GM23338 (cell line): Measurements from ENCODE around the gene KDM4B. TPM values are rescaled to one million over a fixed set of nuclear protein-coding genes. Genes with fewer than 3 reads are reported as not detected.

Experiments used
- ATAC-seq: fragments of 200-7000 bp; cut with Tn5 transposase; 3 replicates; pipeline ENCODE4 v1.9.1; 2020
- DNase-seq: peaks from one replicate; pipeline ENCODE4 v3.0.0-alpha.2; 2015; ENCODE audit warnings: low spot score
- H2AFZ ChIP-seq: fragments of 200-600 bp; sonication (generic); 2 replicates; pipeline ENCODE4 v1.8.0; 2016; ENCODE audit warnings: antibody characterized with exemption, mild to moderate bottlenecking, moderate library complexity
- H3F3A ChIP-seq: fragments of 200-600 bp; sonication (generic); replicated peaks from 2 replicates; pipeline ENCODE4 v1.8.0; 2017; ENCODE audit warnings: antibody characterized with exemption, mixed run types, low read depth
- H3K27ac ChIP-seq: fragments of 200-600 bp; sonication (generic); 2 replicates; pipeline ENCODE4 v1.6.1; 2016; ENCODE audit warnings: low read depth
- H3K27me3 ChIP-seq: fragments of 200-600 bp; sonication (generic); 2 replicates; pipeline ENCODE4 v1.8.0; 2016; ENCODE audit warnings: mild to moderate bottlenecking, mixed run types, moderate library complexity; ENCODE audit not compliant: insufficient read depth
- H3K36me3 ChIP-seq: fragments of 200-600 bp; sonication (generic); 2 replicates; pipeline ENCODE4 v1.8.0; 2016; ENCODE audit warnings: mild to moderate bottlenecking; ENCODE audit not compliant: insufficient read depth
- H3K4me1 ChIP-seq: fragments of 200-600 bp; sonication (generic); 2 replicates; pipeline ENCODE4 v1.8.0; 2016; ENCODE audit warnings: mild to moderate bottlenecking, moderate library complexity; ENCODE audit not compliant: insufficient read depth
- H3K4me2 ChIP-seq: fragments of 200-600 bp; sonication (generic); 2 replicates; pipeline ENCODE4 v1.7.1; 2017; ENCODE audit warnings: mixed run types
- H3K4me3 ChIP-seq: fragments of 200-600 bp; sonication (generic); 2 replicates; pipeline ENCODE4 v1.6.1; 2016; ENCODE audit warnings: mixed run types
- H3K79me2 ChIP-seq: fragments of 200-600 bp; sonication (generic); replicated peaks from 2 replicates; pipeline ENCODE4 v1.8.0; 2017; ENCODE audit warnings: mild to moderate bottlenecking; ENCODE audit not compliant: insufficient read depth
- H3K9me2 ChIP-seq: fragments of 200-600 bp; sonication (generic); 2 replicates; pipeline ENCODE4 v1.8.0; 2017; ENCODE audit not compliant: insufficient read depth
- H4K20me1 ChIP-seq: fragments of 200-600 bp; sonication (generic); replicated peaks from 2 replicates; pipeline ENCODE4 v1.8.0; 2017; ENCODE audit warnings: mild to moderate bottlenecking; ENCODE audit not compliant: insufficient read depth
- H3K27ac Mint-ChIP-seq: 2 replicates; pipeline ENCODE4 v1.8.0; 2020; ENCODE audit warnings: inconsistent platforms, mild to moderate bottlenecking, moderate library complexity, mixed read lengths
- H3K27me3 Mint-ChIP-seq: 3 replicates; pipeline ENCODE4 v1.8.0; 2022; ENCODE audit warnings: low read depth, mild to moderate bottlenecking, moderate library complexity, mixed read lengths, inconsistent platforms; ENCODE audit not compliant: insufficient read depth, poor library complexity
- H3K36me3 Mint-ChIP-seq: 3 replicates; pipeline ENCODE4 v1.8.0; 2021; ENCODE audit warnings: low read depth, mild to moderate bottlenecking, inconsistent platforms, moderate library complexity, mixed read lengths
- H3K4me1 Mint-ChIP-seq: 3 replicates; pipeline ENCODE4 v1.8.0; 2020; ENCODE audit warnings: mild to moderate bottlenecking, inconsistent platforms, mixed read lengths
- H3K4me3 Mint-ChIP-seq: 3 replicates; pipeline ENCODE4 v1.8.0; 2021; ENCODE audit warnings: moderate library complexity, mild to moderate bottlenecking, inconsistent platforms, mixed read lengths
- H3K9me3 Mint-ChIP-seq: 3 replicates; pipeline ENCODE4 v1.8.0; 2020; ENCODE audit warnings: moderate library complexity, mild to moderate bottlenecking, inconsistent platforms, mixed read lengths
- CREB1 ChIP-seq: fragments of 250-450 bp; sonication (Bioruptor Pico); IDR thresholded peaks from 2 replicates; pipeline ENCODE4 v1.5.0; 2020; ENCODE audit warnings: low read depth, mild to moderate bottlenecking, moderate library complexity
- EZH2 ChIP-seq: fragments of 200-600 bp; sonication (generic); IDR thresholded peaks from one replicate; pipeline ENCODE4 v1.8.0; 2017; ENCODE audit warnings: antibody characterized with exemption, mild to moderate bottlenecking, low read depth; ENCODE audit not compliant: unreplicated experiment
- EZH2phosphoT487 ChIP-seq: fragments of 200-600 bp; sonication (generic); IDR thresholded peaks from one replicate; pipeline ENCODE4 v1.8.1; 2018; ENCODE audit warnings: antibody characterized with exemption; ENCODE audit not compliant: unreplicated experiment
- JUNB ChIP-seq: IDR thresholded peaks from one replicate; pipeline ENCODE4 v1.6.1; 2016; ENCODE audit warnings: antibody characterized with exemption; ENCODE audit not compliant: unreplicated experiment
- POLR2AphosphoS5 ChIP-seq: IDR thresholded peaks from 2 replicates; pipeline ENCODE4 v1.6.1; 2016; ENCODE audit warnings: antibody characterized with exemption, low read depth
- STAT1 ChIP-seq: IDR thresholded peaks from one replicate; pipeline ENCODE4 v1.6.1; 2016; ENCODE audit warnings: antibody characterized with exemption; ENCODE audit not compliant: unreplicated experiment
- ZNF114 ChIP-seq: fragments of 250-450 bp; sonication (Bioruptor Pico); IDR thresholded peaks from 2 replicates; pipeline ENCODE4 v1.5.0; 2020; ENCODE audit warnings: mild to moderate bottlenecking, moderate library complexity
- ZNF331 ChIP-seq: fragments of 250-450 bp; sonication (Bioruptor Pico); IDR thresholded peaks from 2 replicates; pipeline ENCODE4 v1.5.0; 2020; ENCODE audit warnings: low read depth, mild to moderate bottlenecking, moderate library complexity
- polyA plus RNA-seq: library from polyadenylated mRNA; unstranded; fragments of >200 nt; fragmentation: Nextera tagmentation; extraction: Ambion mirVana; gene quantifications from 2 replicates; pipeline ENCODE4 v1.2.1, GENCODE V29; 2016
- total RNA-seq: library from RNA; depleted of rRNA; stranded (reverse); fragments of >200 nt; shearing (Covaris generic); gene quantifications from 2 replicates; pipeline ENCODE4 v1.2.3, GENCODE V29; 2014
- TF ChIP-seq, protein P1 (sequence below), 2 experiments: fragments of 200-600 bp in 1 of 2; sonication (generic) in 1 of 2; conservative IDR thresholded peaks; 2 replicates each; pipeline versions ENCODE4 v1.5.1 to v1.6.1; 2016 to 2017; ENCODE audit warnings: antibody characterized with exemption in 2 of 2, low read depth in 2 of 2, mild to moderate bottlenecking in 2 of 2, moderate library complexity in 1 of 2
- TF ChIP-seq, protein P2 (sequence below): fragments of 250-450 bp; sonication (Bioruptor Pico); IDR thresholded peaks from 2 replicates; pipeline ENCODE4 v1.5.0; 2020; ENCODE audit warnings: mild to moderate bottlenecking, moderate library complexity

The KDM4B gene
- total and polyA plus RNA-seq, 2 experiments from 2014 or later: 9.1 to 27.6 TPM

DNA sequence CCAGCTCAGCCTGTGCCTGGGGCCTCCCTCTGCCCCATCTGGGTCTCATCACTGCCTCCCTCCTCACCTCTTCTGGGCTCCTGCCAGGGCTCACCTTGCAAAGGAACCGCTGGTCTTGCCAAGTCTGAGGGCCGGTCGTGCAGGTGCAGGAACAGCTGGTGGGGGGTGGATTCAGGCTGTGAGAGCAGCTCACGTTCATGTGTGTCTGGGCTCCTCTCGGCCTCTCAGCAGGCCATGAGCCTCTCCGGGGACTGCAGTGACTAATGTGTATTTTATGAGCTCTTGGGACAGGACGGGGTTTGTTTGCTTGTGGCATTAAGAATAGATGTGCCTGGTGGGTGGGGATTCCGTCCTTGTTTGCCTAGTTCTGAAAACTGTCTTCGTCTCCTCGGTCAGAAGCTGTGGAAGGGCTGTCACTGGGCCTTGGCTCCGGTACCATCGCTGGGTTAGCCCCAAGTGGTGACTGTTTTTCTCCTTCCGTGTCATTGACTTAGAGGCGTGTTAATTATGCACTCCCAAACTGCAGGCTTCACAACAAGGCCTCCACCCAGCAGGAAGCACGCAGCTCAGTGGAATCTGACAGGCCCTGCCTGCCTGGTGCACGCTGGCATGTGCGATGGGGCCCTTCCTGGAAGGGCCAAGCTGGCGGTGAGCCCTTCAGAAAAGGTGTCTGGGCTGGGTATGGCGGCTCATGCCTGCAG lies 77.6 kb downstream of the KDM4B start (continued):
- no peak for TF ChIP-seq ZNF331

DNA sequence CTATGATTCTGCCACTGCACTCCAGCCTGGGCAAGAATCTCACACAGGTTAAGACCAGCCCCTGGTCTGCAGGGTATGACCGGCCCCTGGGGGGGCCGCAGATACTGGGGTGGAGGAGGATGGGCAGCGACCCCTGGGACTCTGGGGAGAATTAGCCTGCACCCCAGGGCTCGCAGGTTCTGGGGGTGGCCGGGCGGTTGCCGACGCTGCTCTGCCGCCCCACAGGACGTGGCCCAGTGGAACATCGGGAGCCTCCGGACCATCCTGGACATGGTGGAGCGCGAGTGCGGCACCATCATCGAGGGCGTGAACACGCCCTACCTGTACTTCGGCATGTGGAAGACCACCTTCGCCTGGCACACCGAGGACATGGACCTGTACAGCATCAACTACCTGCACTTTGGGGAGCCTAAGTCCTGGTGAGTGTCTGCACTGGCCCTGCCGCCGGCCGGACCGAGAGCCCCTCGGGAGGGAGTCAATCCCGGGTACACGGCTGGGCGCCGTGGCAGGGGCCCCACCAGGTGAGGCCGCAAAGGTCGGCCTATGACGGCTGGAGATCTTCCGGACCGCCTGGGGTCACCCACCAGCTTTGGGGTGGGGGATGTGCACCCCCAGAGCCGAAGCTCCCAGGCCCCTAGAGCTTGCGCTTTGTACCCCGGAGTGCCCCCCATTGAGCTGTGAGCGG lies 78.5 kb downstream of the KDM4B start:
- Histone ChIP-seq H3K4me3 (no peak overlapping the region), H3K27me3 (no peaks in the 10 kb centered on the region), H2AFZ (no peak overlapping the region), H3K79me2 (no peaks in the 10 kb centered on the region), H3K27ac (no peak overlapping the region), H4K20me1 (no peaks in the 10 kb centered on the region; the same call in 1 of the 2 replicates), H3K36me3 (no peaks in the 10 kb centered on the region), H3K9me2 (no peaks in the 10 kb centered on the region), H3K4me2 (no peak overlapping the region), H3F3A (no peaks in the 10 kb centered on the region), H3K4me1 (no peaks in the 10 kb centered on the region)
- no peak for DNase-seq
- Mint-ChIP-seq H3K9me3 (no peaks in the 10 kb centered on the region), H3K27me3 (peaks cover under 1% of the 10 kb centered on the region), H3K4me1 (peaks cover 3% of the 10 kb centered on the region; the same call in 2 of the 3 replicates), H3K4me3 (no peak overlapping the region), H3K36me3 (peaks cover 9% of the 10 kb centered on the region; the same call in 1 of the 3 replicates), H3K27ac (no peak overlapping the region)
- ATAC-seq: no peak
- no peak for TF ChIP-seq EZH2
- TF ChIP-seq, protein P1, sequence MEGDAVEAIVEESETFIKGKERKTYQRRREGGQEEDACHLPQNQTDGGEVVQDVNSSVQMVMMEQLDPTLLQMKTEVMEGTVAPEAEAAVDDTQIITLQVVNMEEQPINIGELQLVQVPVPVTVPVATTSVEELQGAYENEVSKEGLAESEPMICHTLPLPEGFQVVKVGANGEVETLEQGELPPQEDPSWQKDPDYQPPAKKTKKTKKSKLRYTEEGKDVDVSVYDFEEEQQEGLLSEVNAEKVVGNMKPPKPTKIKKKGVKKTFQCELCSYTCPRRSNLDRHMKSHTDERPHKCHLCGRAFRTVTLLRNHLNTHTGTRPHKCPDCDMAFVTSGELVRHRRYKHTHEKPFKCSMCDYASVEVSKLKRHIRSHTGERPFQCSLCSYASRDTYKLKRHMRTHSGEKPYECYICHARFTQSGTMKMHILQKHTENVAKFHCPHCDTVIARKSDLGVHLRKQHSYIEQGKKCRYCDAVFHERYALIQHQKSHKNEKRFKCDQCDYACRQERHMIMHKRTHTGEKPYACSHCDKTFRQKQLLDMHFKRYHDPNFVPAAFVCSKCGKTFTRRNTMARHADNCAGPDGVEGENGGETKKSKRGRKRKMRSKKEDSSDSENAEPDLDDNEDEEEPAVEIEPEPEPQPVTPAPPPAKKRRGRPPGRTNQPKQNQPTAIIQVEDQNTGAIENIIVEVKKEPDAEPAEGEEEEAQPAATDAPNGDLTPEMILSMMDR (conservative IDR thresholded peaks at IDR 0.05; ENCODE audit: low read depth in 2 of 2): no peak
- TF ChIP-seq ZNF114 (CRISPR knock-in tag): no peak
- TF ChIP-seq EZH2phosphoT487: no peak
- TF ChIP-seq JUNB: no peak
- no peak for TF ChIP-seq ZNF331
- TF ChIP-seq POLR2AphosphoS5: no peak
- TF ChIP-seq, protein P2, sequence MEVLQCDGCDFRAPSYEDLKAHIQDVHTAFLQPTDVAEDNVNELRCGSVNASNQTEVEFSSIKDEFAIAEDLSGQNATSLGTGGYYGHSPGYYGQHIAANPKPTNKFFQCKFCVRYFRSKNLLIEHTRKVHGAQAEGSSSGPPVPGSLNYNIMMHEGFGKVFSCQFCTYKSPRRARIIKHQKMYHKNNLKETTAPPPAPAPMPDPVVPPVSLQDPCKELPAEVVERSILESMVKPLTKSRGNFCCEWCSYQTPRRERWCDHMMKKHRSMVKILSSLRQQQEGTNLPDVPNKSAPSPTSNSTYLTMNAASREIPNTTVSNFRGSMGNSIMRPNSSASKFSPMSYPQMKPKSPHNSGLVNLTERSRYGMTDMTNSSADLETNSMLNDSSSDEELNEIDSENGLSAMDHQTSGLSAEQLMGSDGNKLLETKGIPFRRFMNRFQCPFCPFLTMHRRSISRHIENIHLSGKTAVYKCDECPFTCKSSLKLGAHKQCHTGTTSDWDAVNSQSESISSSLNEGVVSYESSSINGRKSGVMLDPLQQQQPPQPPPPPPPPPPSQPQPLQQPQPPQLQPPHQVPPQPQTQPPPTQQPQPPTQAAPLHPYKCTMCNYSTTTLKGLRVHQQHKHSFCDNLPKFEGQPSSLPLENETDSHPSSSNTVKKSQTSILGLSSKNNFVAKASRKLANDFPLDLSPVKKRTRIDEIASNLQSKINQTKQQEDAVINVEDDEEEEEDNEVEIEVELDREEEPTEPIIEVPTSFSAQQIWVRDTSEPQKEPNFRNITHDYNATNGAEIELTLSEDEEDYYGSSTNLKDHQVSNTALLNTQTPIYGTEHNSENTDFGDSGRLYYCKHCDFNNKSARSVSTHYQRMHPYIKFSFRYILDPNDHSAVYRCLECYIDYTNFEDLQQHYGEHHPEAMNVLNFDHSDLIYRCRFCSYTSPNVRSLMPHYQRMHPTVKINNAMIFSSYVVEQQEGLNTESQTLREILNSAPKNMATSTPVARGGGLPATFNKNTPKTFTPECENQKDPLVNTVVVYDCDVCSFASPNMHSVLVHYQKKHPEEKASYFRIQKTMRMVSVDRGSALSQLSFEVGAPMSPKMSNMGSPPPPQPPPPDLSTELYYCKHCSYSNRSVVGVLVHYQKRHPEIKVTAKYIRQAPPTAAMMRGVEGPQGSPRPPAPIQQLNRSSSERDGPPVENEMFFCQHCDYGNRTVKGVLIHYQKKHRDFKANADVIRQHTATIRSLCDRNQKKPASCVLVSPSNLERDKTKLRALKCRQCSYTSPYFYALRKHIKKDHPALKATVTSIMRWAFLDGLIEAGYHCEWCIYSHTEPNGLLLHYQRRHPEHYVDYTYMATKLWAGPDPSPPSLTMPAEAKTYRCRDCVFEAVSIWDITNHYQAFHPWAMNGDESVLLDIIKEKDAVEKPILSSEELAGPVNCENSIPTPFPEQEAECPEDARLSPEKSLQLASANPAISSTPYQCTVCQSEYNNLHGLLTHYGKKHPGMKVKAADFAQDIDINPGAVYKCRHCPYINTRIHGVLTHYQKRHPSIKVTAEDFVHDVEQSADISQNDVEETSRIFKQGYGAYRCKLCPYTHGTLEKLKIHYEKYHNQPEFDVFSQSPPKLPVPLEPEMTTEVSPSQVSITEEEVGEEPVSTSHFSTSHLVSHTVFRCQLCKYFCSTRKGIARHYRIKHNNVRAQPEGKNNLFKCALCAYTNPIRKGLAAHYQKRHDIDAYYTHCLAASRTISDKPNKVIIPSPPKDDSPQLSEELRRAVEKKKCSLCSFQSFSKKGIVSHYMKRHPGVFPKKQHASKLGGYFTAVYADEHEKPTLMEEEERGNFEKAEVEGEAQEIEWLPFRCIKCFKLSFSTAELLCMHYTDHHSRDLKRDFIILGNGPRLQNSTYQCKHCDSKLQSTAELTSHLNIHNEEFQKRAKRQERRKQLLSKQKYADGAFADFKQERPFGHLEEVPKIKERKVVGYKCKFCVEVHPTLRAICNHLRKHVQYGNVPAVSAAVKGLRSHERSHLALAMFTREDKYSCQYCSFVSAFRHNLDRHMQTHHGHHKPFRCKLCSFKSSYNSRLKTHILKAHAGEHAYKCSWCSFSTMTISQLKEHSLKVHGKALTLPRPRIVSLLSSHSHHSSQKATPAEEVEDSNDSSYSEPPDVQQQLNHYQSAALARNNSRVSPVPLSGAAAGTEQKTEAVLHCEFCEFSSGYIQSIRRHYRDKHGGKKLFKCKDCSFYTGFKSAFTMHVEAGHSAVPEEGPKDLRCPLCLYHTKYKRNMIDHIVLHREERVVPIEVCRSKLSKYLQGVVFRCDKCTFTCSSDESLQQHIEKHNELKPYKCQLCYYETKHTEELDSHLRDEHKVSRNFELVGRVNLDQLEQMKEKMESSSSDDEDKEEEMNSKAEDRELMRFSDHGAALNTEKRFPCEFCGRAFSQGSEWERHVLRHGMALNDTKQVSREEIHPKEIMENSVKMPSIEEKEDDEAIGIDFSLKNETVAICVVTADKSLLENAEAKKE (CRISPR knock-in tag): no peak
- TF ChIP-seq STAT1: no peak
- TF ChIP-seq CREB1 (CRISPR knock-in tag): no peak
